HEK293 (cell line): ENCODE data around the gene BRI3BP.

Experiments used
- BCL11A ChIP-seq: fragments of 450-650 bp; formaldehyde crosslinking; IDR thresholded peaks from 2 replicates; pipeline ENCODE4 v1.5.1; 2016; ENCODE audit warnings: low read depth, missing biosample characterization, missing genetic modification characterization
- EGR2 ChIP-seq: fragments of 450-650 bp; formaldehyde crosslinking; IDR thresholded peaks from 2 replicates; pipeline ENCODE4 v1.5.1; 2016; ENCODE audit warnings: low read depth, missing biosample characterization, missing genetic modification characterization
- SP7 ChIP-seq: fragments of 450-650 bp; formaldehyde crosslinking; IDR thresholded peaks from 2 replicates; pipeline ENCODE4 v1.5.1; 2016; ENCODE audit warnings: missing biosample characterization, missing genetic modification characterization
- ZBTB21 ChIP-seq: fragments of 450-650 bp; formaldehyde crosslinking; IDR thresholded peaks from 2 replicates; pipeline ENCODE4 v1.5.1; 2017; ENCODE audit warnings: missing biosample characterization, missing genetic modification characterization
- ZNF274 ChIP-seq, 2 experiments: fragments of 200-500 bp in 1 of 2; fragments of 450-650 bp in 1 of 2; sonication (Bioruptor generic) in 1 of 2; formaldehyde crosslinking in 1 of 2; IDR thresholded peaks; 2 replicates each; pipeline versions ENCODE4 v1.5.1 to v1.6.1; 2014 to 2016; ENCODE audit warnings: borderline replicate concordance in 1 of 2, inconsistent platforms in 1 of 2, low read length in 1 of 2, missing biosample characterization in 1 of 2, missing genetic modification characterization in 1 of 2
- ZNF302 ChIP-seq: fragments of 450-650 bp; formaldehyde crosslinking; IDR thresholded peaks from 2 replicates; pipeline ENCODE4 v1.5.1; 2016; ENCODE audit warnings: missing biosample characterization, missing genetic modification characterization, low read depth
- ZNF324 ChIP-seq: fragments of 450-650 bp; formaldehyde crosslinking; IDR thresholded peaks from 2 replicates; pipeline ENCODE4 v1.5.1; 2016; ENCODE audit warnings: missing biosample characterization, missing genetic modification characterization
- ZNF529 ChIP-seq: fragments of 450-650 bp; formaldehyde crosslinking; IDR thresholded peaks from 2 replicates; pipeline ENCODE4 v1.5.1; 2017; ENCODE audit warnings: missing genetic modification characterization, missing biosample characterization; ENCODE audit not compliant: insufficient replicate concordance
- ZNF610 ChIP-seq: fragments of 450-650 bp; formaldehyde crosslinking; IDR thresholded peaks from 2 replicates; pipeline ENCODE4 v1.5.1; 2016; ENCODE audit warnings: missing biosample characterization, missing genetic modification characterization, borderline replicate concordance
- ZNF623 ChIP-seq: fragments of 450-650 bp; formaldehyde crosslinking; IDR thresholded peaks from 2 replicates; pipeline ENCODE4 v1.5.1; 2016; ENCODE audit warnings: missing biosample characterization, missing genetic modification characterization
- ZNF76 ChIP-seq: fragments of 450-650 bp; formaldehyde crosslinking; IDR thresholded peaks from 2 replicates; pipeline ENCODE4; 2016; ENCODE audit warnings: low read depth, missing biosample characterization, missing genetic modification characterization, borderline replicate concordance
- ZNF837 ChIP-seq: fragments of 450-650 bp; formaldehyde crosslinking; IDR thresholded peaks from 2 replicates; pipeline ENCODE4 v1.5.1; 2016; ENCODE audit warnings: missing biosample characterization, missing genetic modification characterization
- ZNF843 ChIP-seq: fragments of 450-650 bp; formaldehyde crosslinking; IDR thresholded peaks from 2 replicates; pipeline ENCODE4 v1.5.1; 2016; ENCODE audit warnings: missing biosample characterization, missing genetic modification characterization
- TF ChIP-seq, protein P1 (sequence below): fragments of 450-650 bp; formaldehyde crosslinking; IDR thresholded peaks from 2 replicates; pipeline ENCODE4 v1.5.1; 2016; ENCODE audit warnings: missing biosample characterization, missing genetic modification characterization

DNA sequence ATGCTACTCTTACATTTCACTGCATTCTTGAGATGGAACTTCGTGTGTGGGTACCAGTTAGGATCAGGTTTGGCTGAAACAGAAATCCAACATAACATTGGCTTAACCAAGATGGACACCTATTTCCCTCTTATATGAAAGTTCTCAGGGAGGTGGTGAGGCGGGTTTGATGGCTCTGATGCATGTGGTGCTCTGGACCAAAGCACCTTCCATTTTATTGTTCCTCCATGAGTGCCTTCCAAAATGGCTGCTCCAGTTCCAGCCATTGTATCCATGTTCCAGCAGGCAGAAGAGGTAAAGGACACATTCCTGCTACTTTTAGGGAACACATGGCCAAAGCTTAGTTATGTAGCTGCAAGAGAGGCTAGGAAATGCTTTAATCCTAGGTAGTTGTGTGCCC is 29.6 kb downstream of the BRI3BP start:
- TF ChIP-seq, protein P1, sequence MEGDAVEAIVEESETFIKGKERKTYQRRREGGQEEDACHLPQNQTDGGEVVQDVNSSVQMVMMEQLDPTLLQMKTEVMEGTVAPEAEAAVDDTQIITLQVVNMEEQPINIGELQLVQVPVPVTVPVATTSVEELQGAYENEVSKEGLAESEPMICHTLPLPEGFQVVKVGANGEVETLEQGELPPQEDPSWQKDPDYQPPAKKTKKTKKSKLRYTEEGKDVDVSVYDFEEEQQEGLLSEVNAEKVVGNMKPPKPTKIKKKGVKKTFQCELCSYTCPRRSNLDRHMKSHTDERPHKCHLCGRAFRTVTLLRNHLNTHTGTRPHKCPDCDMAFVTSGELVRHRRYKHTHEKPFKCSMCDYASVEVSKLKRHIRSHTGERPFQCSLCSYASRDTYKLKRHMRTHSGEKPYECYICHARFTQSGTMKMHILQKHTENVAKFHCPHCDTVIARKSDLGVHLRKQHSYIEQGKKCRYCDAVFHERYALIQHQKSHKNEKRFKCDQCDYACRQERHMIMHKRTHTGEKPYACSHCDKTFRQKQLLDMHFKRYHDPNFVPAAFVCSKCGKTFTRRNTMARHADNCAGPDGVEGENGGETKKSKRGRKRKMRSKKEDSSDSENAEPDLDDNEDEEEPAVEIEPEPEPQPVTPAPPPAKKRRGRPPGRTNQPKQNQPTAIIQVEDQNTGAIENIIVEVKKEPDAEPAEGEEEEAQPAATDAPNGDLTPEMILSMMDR: no peak
- no peak for TF ChIP-seq ZNF76 (tag by site-specific recombination)
- no peak for TF ChIP-seq ZNF302 (tag by site-specific recombination)
- no peak for TF ChIP-seq ZNF529 (tag by site-specific recombination)
- TF ChIP-seq BCL11A: no peak
- no peak for TF ChIP-seq ZNF610
- TF ChIP-seq ZBTB21 (tag by site-specific recombination): no peak
- TF ChIP-seq ZNF843 (tag by site-specific recombination): no peak
- no peak for TF ChIP-seq ZNF324 (tag by site-specific recombination)
- TF ChIP-seq EGR2 (tag by site-specific recombination): no peak
- no peak for TF ChIP-seq ZNF274 (IDR thresholded peaks at IDR 0.05; ENCODE audit: low read length)
- TF ChIP-seq ZNF274 (tag by site-specific recombination; IDR thresholded peaks at IDR 0.05; ENCODE audit: borderline replicate concordance): no peak
- TF ChIP-seq ZNF623 (tag by site-specific recombination): no peak
- no peak for TF ChIP-seq SP7 (tag by site-specific recombination)
- TF ChIP-seq ZNF837: no peak
